ENCODE data around the gene PRCD.

The PRCD gene

GRCh38 chr17:76540381-76541300, 797 bp downstream of the PRCD start:
- DNase-seq (ENCODE audit: low read depth) = no peak

GRCh38 chr17:76541739-76542454, 2.1 kb downstream of the PRCD start:
- DNase-seq (ENCODE audit: low read depth) = no peak

GRCh38 chr17:76542566-76542971, 2.7 kb downstream of the PRCD start:
- DNase-seq (ENCODE audit: low read depth) = no peak

GRCh38 chr17:76542984-76543383, 3.1 kb downstream of the PRCD start:
- DNase-seq (ENCODE audit: low read depth) = no peak

- no peak for DNase-seq (ENCODE audit: low read depth)
Observed at GRCh38 chr17:76543482-76543825, 3.6 kb downstream of the PRCD start.

GRCh38 chr17:76543826-76544545, 4.1 kb downstream of the PRCD start:
- DNase-seq (ENCODE audit: low read depth) = no peak

- DNase-seq (ENCODE audit: low read depth) = no peak
Observed at GRCh38 chr17:76544546-76545365, 4.9 kb downstream of the PRCD start.

- no peak for DNase-seq (ENCODE audit: low read depth)
Observed at GRCh38 chr17:76545918-76546555, 6.2 kb downstream of the PRCD start.

- no peak for DNase-seq (ENCODE audit: low read depth)
Observed at GRCh38 chr17:76546556-76547182, 6.8 kb downstream of the PRCD start.

- no peak for DNase-seq (ENCODE audit: low read depth)
Observed at GRCh38 chr17:76547183-76547641, 7.4 kb downstream of the PRCD start.

GRCh38 chr17:76547642-76548202, 7.9 kb downstream of the PRCD start:
- DNase-seq (ENCODE audit: low read depth) = no peak

- DNase-seq (ENCODE audit: low read depth) = no peak
Observed at GRCh38 chr17:76548378-76549214, 8.8 kb downstream of the PRCD start.

- no peak for DNase-seq (ENCODE audit: low read depth)
Observed at GRCh38 chr17:76549215-76549518, 9.3 kb downstream of the PRCD start.

- DNase-seq (ENCODE audit: low read depth) = no peak
Observed at GRCh38 chr17:76549539-76549938, 9.7 kb downstream of the PRCD start.

- no peak for DNase-seq (ENCODE audit: low read depth)
Observed at GRCh38 chr17:76550712-76551615, 11.1 kb downstream of the PRCD start.

GRCh38 chr17:76551685-76552084, 11.8 kb downstream of the PRCD start:
- no peak for DNase-seq (ENCODE audit: low read depth)

- no peak for DNase-seq (ENCODE audit: low read depth)
Observed at GRCh38 chr17:76553178-76553908, 13.5 kb downstream of the PRCD start.

GRCh38 chr17:76554131-76554530, 14.3 kb downstream of the PRCD start:
- no peak for DNase-seq (ENCODE audit: low read depth)
